ENCODE results near the gene MCM10.

The MCM10 gene

GRCh38 chr10:13191362-13191761 is 30.0 kb downstream of the MCM10 start:
- no peak for TF ChIP-seq CTCF (IDR thresholded peaks at IDR 0.05; ENCODE audit: control insufficient read depth, extremely low read depth, insufficient read depth)
- H3K4me3 ChIP-seq (ENCODE audit: low read depth, low read length) = no peak overlapping the region
- no peak for DNase-seq (ENCODE audit: low read depth)

GRCh38 chr10:13193637-13194036 is 32.3 kb downstream of the MCM10 start:
- no peak for TF ChIP-seq CTCF (IDR thresholded peaks at IDR 0.05; ENCODE audit: control insufficient read depth, extremely low read depth, insufficient read depth)
- no peak for DNase-seq (ENCODE audit: low read depth)
- no peak overlapping the region for H3K4me3 ChIP-seq (ENCODE audit: low read depth, low read length)

DNA sequence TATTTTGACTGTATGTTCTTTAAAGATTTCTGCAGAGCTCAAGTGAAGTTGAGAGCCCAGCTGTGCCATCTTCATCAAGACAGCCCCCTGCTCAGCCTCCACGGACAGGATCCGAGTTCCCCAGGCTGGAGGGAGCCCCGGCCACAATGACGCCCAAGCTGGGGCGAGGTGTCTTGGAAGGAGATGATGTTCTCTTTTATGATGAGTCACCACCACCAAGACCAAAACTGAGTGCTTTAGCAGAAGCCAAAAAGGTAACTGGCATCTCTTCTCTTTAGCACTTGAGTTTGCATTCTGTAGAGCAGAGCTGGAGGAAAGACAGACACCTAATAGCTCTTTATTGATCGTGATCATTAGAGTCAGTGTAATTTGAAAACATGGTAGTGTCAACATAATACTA is 33.7 kb downstream of the MCM10 start:
- DNase-seq (ENCODE audit: low read depth) = no peak
- H3K4me3 ChIP-seq (ENCODE audit: low read depth, low read length) = no peak overlapping the region
- no peak for TF ChIP-seq CTCF (IDR thresholded peaks at IDR 0.05; ENCODE audit: control insufficient read depth, extremely low read depth, insufficient read depth)

- no peak overlapping the region for H3K4me3 ChIP-seq (ENCODE audit: low read depth, low read length)
- no peak for DNase-seq (ENCODE audit: low read depth)
- TF ChIP-seq CTCF (IDR thresholded peaks at IDR 0.05; ENCODE audit: control insufficient read depth, extremely low read depth, insufficient read depth) = no peak
These were observed 39.8 kb downstream of the MCM10 start for GRCh38 chr10:13201132-13201531.

- no peak for TF ChIP-seq CTCF (IDR thresholded peaks at IDR 0.05; ENCODE audit: control insufficient read depth, extremely low read depth, insufficient read depth)
- DNase-seq (ENCODE audit: low read depth) = no peak
- H3K4me3 ChIP-seq (ENCODE audit: low read depth, low read length) = no peak overlapping the region
These were observed 44.7 kb downstream of the MCM10 start for GRCh38 chr10:13206091-13206490.

GRCh38 chr10:13206546-13207443 is 45.4 kb downstream of the MCM10 start:
- TF ChIP-seq CTCF (IDR thresholded peaks at IDR 0.05; ENCODE audit: control insufficient read depth, extremely low read depth, insufficient read depth) = peak; percentile 64
- peak; percentile 2 for DNase-seq (ENCODE audit: low read depth)
- no peak overlapping the region for H3K4me3 ChIP-seq (ENCODE audit: low read depth, low read length)

GRCh38 chr10:13213163-13213562 is 51.8 kb downstream of the MCM10 start:
- H3K4me3 ChIP-seq (ENCODE audit: low read depth, low read length) = no peak overlapping the region
- DNase-seq (ENCODE audit: low read depth) = no peak
- no peak for TF ChIP-seq CTCF (IDR thresholded peaks at IDR 0.05; ENCODE audit: control insufficient read depth, extremely low read depth, insufficient read depth)
